Calu3 (cell line): ENCODE results near the gene MYT1. TPM values are rescaled to one million over a fixed set of nuclear protein-coding genes. Genes with fewer than 3 reads are reported as not detected.

Source experiments
- BruUV-seq: library from RNA; stranded (reverse); fragments of 400-500 nt; replicated peaks from 2 replicates; lab custom pipeline; 2021; lab: Mats Ljungman, UMichigan
- CTCF ChIA-PET: fragments of 300-600 bp; sonication (Branson Sonifier 250); formaldehyde crosslinking; loops from one replicate; lab custom pipeline; 2022; ENCODE audit warnings: antibody characterized with exemption; lab: Charles Lee
- DNase-seq: peaks from one replicate; pipeline ENCODE4 v3.0.0; 2022
- H3K27ac Mint-ChIP-seq: one replicate; pipeline ENCODE4 v1.8.0; 2022; ENCODE audit warnings: mixed read lengths; ENCODE audit not compliant: unreplicated experiment
- H3K27me3 Mint-ChIP-seq: one replicate; pipeline ENCODE4 v1.8.0; 2022; ENCODE audit warnings: mixed read lengths; ENCODE audit not compliant: unreplicated experiment
- H3K36me3 Mint-ChIP-seq: one replicate; pipeline ENCODE4 v1.8.0; 2022; ENCODE audit warnings: mild to moderate bottlenecking, moderate library complexity, mixed read lengths; ENCODE audit not compliant: insufficient read depth, unreplicated experiment
- H3K4me1 Mint-ChIP-seq: one replicate; pipeline ENCODE4 v1.8.0; 2022; ENCODE audit warnings: mild to moderate bottlenecking, low read depth, mixed read lengths; ENCODE audit not compliant: unreplicated experiment
- H3K4me3 Mint-ChIP-seq: one replicate; pipeline ENCODE4 v1.8.0; 2022; ENCODE audit warnings: mild to moderate bottlenecking, low read depth, moderate library complexity, mixed read lengths; ENCODE audit not compliant: unreplicated experiment
- H3K9me3 Mint-ChIP-seq: one replicate; pipeline ENCODE4 v1.8.0; 2022; ENCODE audit warnings: low read depth, mixed read lengths; ENCODE audit not compliant: unreplicated experiment
- intact Hi-C: fragments of 100-400 bp; cut with micrococcal nuclease; formaldehyde crosslinking; loops from one replicate; pipeline ENCODE4 v1.10.0; 2022; ENCODE audit not compliant: unreplicated experiment
- total RNA-seq: library from RNA; stranded (reverse); gene quantifications from 2 replicates; pipeline ENCODE4 v1.2.3, GENCODE V29; 2022
- TF ChIP-seq, protein P1 (sequence below): fragments of 200-600 bp; IDR thresholded peaks from one replicate; pipeline ENCODE4 v1.8.0; 2022; ENCODE audit warnings: antibody characterized with exemption; ENCODE audit not compliant: unreplicated experiment

Gene MYT1
- total RNA-seq, 1 experiment from 2014 or later, result 0.45 TPM

DNA sequence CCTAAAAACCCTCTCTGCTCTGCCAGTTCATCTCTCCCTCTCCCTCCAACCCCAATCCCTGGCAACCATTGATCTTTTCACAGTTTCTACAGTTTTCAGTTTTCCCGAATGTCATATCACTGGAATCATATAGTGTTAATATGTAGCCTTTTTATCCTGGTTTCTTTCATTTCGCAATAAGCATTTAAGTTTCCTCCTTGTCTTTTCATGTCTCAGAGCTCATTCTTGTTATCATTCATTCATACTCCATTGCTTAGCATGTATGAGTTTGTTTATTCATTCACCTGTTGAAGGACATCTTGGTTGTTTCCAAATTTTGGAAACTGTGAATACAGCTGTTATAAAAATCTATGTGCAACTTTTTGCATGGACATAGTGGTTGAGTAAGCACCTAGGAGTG is 85.8 kb downstream of the MYT1 start:
- Mint-ChIP-seq H3K27me3 (peaks cover 84% of the 10 kb centered on the region), H3K36me3 (peaks cover 9% of the 10 kb centered on the region), H3K4me3 (no peak overlapping the region), H3K4me1 (peaks cover 10% of the 10 kb centered on the region), H3K27ac (no peak overlapping the region), H3K9me3 (peaks cover 2% of the 10 kb centered on the region)
- TF ChIP-seq, protein P1, sequence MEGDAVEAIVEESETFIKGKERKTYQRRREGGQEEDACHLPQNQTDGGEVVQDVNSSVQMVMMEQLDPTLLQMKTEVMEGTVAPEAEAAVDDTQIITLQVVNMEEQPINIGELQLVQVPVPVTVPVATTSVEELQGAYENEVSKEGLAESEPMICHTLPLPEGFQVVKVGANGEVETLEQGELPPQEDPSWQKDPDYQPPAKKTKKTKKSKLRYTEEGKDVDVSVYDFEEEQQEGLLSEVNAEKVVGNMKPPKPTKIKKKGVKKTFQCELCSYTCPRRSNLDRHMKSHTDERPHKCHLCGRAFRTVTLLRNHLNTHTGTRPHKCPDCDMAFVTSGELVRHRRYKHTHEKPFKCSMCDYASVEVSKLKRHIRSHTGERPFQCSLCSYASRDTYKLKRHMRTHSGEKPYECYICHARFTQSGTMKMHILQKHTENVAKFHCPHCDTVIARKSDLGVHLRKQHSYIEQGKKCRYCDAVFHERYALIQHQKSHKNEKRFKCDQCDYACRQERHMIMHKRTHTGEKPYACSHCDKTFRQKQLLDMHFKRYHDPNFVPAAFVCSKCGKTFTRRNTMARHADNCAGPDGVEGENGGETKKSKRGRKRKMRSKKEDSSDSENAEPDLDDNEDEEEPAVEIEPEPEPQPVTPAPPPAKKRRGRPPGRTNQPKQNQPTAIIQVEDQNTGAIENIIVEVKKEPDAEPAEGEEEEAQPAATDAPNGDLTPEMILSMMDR, result no peak
- no TSS peak for BruUV-seq
- CTCF ChIA-PET, result no interaction called here
- intact Hi-C loops, result no loop called here
- no peak for DNase-seq

DNA sequence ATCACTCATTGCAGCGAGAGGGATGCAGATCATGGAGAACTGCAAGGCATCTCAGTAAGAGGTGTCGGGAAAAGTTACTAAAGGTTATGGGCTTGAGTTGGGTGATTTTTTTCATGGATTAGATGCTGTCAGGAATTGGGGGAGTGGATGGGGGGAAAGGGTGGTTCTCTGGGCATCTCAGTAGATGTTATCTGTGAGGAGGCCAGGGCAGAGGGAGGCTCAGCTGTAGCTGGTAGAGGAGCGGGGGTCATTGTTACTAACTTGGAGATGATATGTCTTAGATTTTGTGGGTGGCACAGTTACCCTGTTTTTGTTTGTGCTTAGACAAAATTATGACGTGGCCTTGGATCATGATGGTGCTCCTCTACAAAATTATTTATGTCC is 88.7 kb downstream of the MYT1 start:
- H3K27ac Mint-ChIP-seq, result no peak overlapping the region
- H3K4me1 Mint-ChIP-seq, result peaks cover 26% of the 10 kb centered on the region
- no peak for DNase-seq
- no TSS peak for BruUV-seq
- TF ChIP-seq, protein P1, result no peak
- intact Hi-C loops, result no loop called here
- CTCF ChIA-PET, result no interaction called here
- H3K27me3 Mint-ChIP-seq, result peaks cover 55% of the 10 kb centered on the region
- no peak overlapping the region for H3K4me3 Mint-ChIP-seq
- peaks cover 27% of the 10 kb centered on the region for H3K36me3 Mint-ChIP-seq
- peaks cover 2% of the 10 kb centered on the region for H3K9me3 Mint-ChIP-seq

DNA sequence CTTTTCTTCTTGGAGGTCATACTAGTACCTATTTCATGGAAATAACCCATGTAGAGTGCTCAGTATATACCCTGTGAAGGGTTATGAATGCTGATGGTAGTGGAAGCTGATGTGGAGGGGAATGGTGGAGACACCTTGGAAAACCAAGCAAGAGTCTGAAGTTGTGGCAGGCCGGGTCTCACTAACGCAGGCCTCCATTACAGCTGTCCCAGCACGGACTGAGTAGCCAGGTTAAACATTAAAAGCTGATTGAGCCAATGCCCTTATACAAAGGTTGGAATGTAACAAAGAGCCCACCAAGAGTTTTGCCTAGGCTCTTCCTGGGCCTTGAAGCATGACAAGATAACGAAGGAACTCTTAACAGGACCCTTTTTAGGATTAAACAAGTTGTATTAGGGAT is 89.2 kb downstream of the MYT1 start:
- DNase-seq, result no peak
- intact Hi-C loops, result no loop called here
- Mint-ChIP-seq H3K27ac (no peak overlapping the region), H3K4me1 (peaks cover 30% of the 10 kb centered on the region), H3K27me3 (peaks cover 50% of the 10 kb centered on the region), H3K36me3 (peaks cover 27% of the 10 kb centered on the region), H3K4me3 (no peak overlapping the region), H3K9me3 (peaks cover 2% of the 10 kb centered on the region)
- CTCF ChIA-PET, result no interaction called here
- TF ChIP-seq, protein P1, result no peak
- BruUV-seq, result no TSS peak

DNA sequence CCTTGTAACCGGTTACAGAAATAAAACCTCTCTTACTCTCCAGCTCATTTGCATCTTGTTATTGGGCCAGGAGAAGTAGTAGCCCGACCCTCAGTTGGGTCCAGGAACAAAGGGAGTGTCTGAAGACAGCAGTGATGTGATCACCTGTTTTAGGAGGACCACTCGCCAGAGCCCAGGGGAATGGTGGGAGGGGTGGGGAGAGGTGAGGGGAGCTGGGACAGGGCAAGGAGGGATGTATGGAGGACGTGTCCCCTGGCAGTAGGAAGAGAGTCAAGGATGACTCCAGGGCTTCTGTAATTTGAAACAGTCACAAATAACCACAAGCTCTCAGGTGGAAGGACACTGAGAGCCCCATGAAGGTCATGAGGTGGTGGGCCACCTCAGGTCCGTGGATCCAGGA is 89.9 kb downstream of the MYT1 start:
- Mint-ChIP-seq H3K36me3 (peaks cover 30% of the 10 kb centered on the region), H3K27me3 (peaks cover 43% of the 10 kb centered on the region), H3K27ac (peak overlapping the region; percentile 95), H3K9me3 (peaks cover 2% of the 10 kb centered on the region), H3K4me3 (peak overlapping the region; percentile 99), H3K4me1 (peaks cover 32% of the 10 kb centered on the region)
- CTCF ChIA-PET, result no interaction called here
- intact Hi-C loops, result no loop called here
- no peak for DNase-seq
- BruUV-seq, result no TSS peak
- TF ChIP-seq, protein P1, result no peak
